ENCODE data around the gene CDCA3. TPM values are rescaled to one million over a fixed set of nuclear protein-coding genes. Genes with fewer than 3 reads are reported as not detected.

The CDCA3 gene
- total and polyA plus RNA-seq, 4 donors, result 1.3 to 4.1 (median 2.8) TPM

GRCh38 chr12:6852651-6853354 lies 1.7 kb upstream of the CDCA3 start:
- Histone ChIP-seq H3K4me1 (ENCODE audit: control insufficient read depth in 5 of 5, insufficient read depth in 5 of 5, low read length in 5 of 5) (peaks cover 0 to 26% (median 7%) of the 10 kb centered on the region in 5 donors), H3K36me3 (ENCODE audit: control insufficient read depth in 4 of 4, insufficient read depth in 4 of 4, low read length in 4 of 4) (peaks cover 7 to 29% (median 19%) of the 10 kb centered on the region in 4 donors), H3K27me3 (ENCODE audit: control insufficient read depth in 3 of 3, insufficient read depth in 3 of 3, low read length in 2 of 3) (no peaks in the 10 kb centered on the region), H3K9me3 (ENCODE audit: control insufficient read depth in 4 of 4, insufficient read depth in 3 of 4, low read length in 3 of 4) (no peaks in the 10 kb centered on the region), H3K4me3 (peak overlapping the region; percentile 59), H3K9ac (ENCODE audit: insufficient read depth in 1 of 2, low read length in 2 of 2) (peak overlapping the region; percentile 39 to 67), H3K27ac (ENCODE audit: low read depth in 1 of 2, low read length in 1 of 2) (peak overlapping the region in 1 of 2 donors; percentile 23)
- WGBS, 2 donors, result 3% methylated on average over 17 to 18 of the region's 18 CpGs
- no peak for TF ChIP-seq CTCF (IDR thresholded peaks at IDR 0.05; ENCODE audit: control extremely low read depth, extremely low read depth)
- no peak for ATAC-seq (ENCODE audit: insufficient read depth, low FRiP score)
- peak; percentile 52 to 68 (median 54) for DNase-seq

- peak within 1 kb of the TSS; percentile 81 to 98 for H3K9ac ChIP-seq (ENCODE audit: insufficient read depth in 1 of 2, low read length in 2 of 2)
- peak; percentile 99 to 100 (median 100) for DNase-seq
- peak within 1 kb of the TSS; percentile 76 for H3K4me3 ChIP-seq
- H3K36me3 ChIP-seq (ENCODE audit: control insufficient read depth in 4 of 4, insufficient read depth in 4 of 4, low read length in 4 of 4), result peaks cover 10 to 25% (median 16%) of the 10 kb centered on the region in 4 donors
- H3K27me3 ChIP-seq (ENCODE audit: control insufficient read depth in 3 of 3, insufficient read depth in 3 of 3, low read length in 2 of 3), result no peaks in the 10 kb centered on the region
- ATAC-seq (ENCODE audit: insufficient read depth, low FRiP score), result peak; percentile 92
- H3K4me1 ChIP-seq (ENCODE audit: control insufficient read depth in 5 of 5, insufficient read depth in 5 of 5, low read length in 5 of 5), result peaks cover 0 to 26% (median 7%) of the 10 kb centered on the region in 5 donors
- 0% methylated on average over 65 of the region's 65 CpGs for WGBS, 2 donors
- no peak for TF ChIP-seq CTCF (IDR thresholded peaks at IDR 0.05; ENCODE audit: control extremely low read depth, extremely low read depth)
- no peaks in the 10 kb centered on the region for H3K9me3 ChIP-seq (ENCODE audit: control insufficient read depth in 4 of 4, insufficient read depth in 3 of 4, low read length in 3 of 4)
- H3K27ac ChIP-seq (ENCODE audit: low read depth in 1 of 2, low read length in 1 of 2), result peak within 1 kb of the TSS; percentile 91 to 96
Measured at GRCh38 chr12:6851921-6852650, 1.0 kb upstream of the CDCA3 start, which contains the start of gene USP5. Gene USP5, plus strand, starts transcription at chr12:6852150. Its CDS starts 30 bp downstream, at chr12:6852180.

- Histone ChIP-seq H3K27ac (ENCODE audit: low read depth in 1 of 2, low read length in 1 of 2) (no peak overlapping the region), H3K4me3 (no peak overlapping the region), H3K27me3 (ENCODE audit: control insufficient read depth in 3 of 3, insufficient read depth in 3 of 3, low read length in 2 of 3) (no peaks in the 10 kb centered on the region), H3K36me3 (ENCODE audit: control insufficient read depth in 4 of 4, insufficient read depth in 4 of 4, low read length in 4 of 4) (peaks cover 2 to 26% (median 12%) of the 10 kb centered on the region in 4 donors), H3K4me1 (ENCODE audit: control insufficient read depth in 5 of 5, insufficient read depth in 5 of 5, low read length in 5 of 5) (peaks cover 0 to 26% (median 7%) of the 10 kb centered on the region in 5 donors), H3K9ac (ENCODE audit: insufficient read depth in 1 of 2, low read length in 2 of 2) (peak overlapping the region in 1 of 2 donors; percentile 36), H3K9me3 (ENCODE audit: control insufficient read depth in 4 of 4, insufficient read depth in 3 of 4, low read length in 3 of 4) (no peaks in the 10 kb centered on the region)
- DNase-seq, result no peak
- ATAC-seq (ENCODE audit: insufficient read depth, low FRiP score), result no peak
- no peak for TF ChIP-seq CTCF (IDR thresholded peaks at IDR 0.05; ENCODE audit: control extremely low read depth, extremely low read depth)
- 41 to 50% methylated on average over 16 of the region's 16 CpGs for WGBS, 2 donors
Measured at GRCh38 chr12:6850796-6851152, 312 bp downstream of the CDCA3 start.
